Measurements from ENCODE around the gene SLC9A9.
"Not testable (repeated sequence)": the region's sequence is repeated elsewhere in the genome, so short reads cannot be mapped to it uniquely, and the experiment has no call there.

The SLC9A9 gene

GRCh38 chr3:143567823-143568222, 280.4 kb downstream of the SLC9A9 start:
- DNase-seq (ENCODE audit: low read depth in 2 of 2, low spot score in 1 of 2): no peak

- no peak for DNase-seq (ENCODE audit: low read depth in 2 of 2, low spot score in 1 of 2)
Measured at GRCh38 chr3:143565951-143566350, 282.3 kb downstream of the SLC9A9 start.

GRCh38 chr3:143563786-143564185, 284.5 kb downstream of the SLC9A9 start:
- no peak for DNase-seq (ENCODE audit: low read depth in 2 of 2, low spot score in 1 of 2)

- no peak for DNase-seq (ENCODE audit: low read depth in 2 of 2, low spot score in 1 of 2)
Measured at GRCh38 chr3:143562789-143563188, 285.5 kb downstream of the SLC9A9 start.

- DNase-seq (ENCODE audit: low read depth in 2 of 2, low spot score in 1 of 2): no peak
Measured at GRCh38 chr3:143559296-143559695, 289.0 kb downstream of the SLC9A9 start.

- DNase-seq (ENCODE audit: low read depth in 2 of 2, low spot score in 1 of 2): no peak
Measured at GRCh38 chr3:143552851-143553250, 295.4 kb downstream of the SLC9A9 start.

GRCh38 chr3:143551761-143552160, 296.5 kb downstream of the SLC9A9 start:
- DNase-seq (ENCODE audit: low read depth in 2 of 2, low spot score in 1 of 2): no peak

- no peak for DNase-seq (ENCODE audit: low read depth in 2 of 2, low spot score in 1 of 2)
Measured at GRCh38 chr3:143548861-143549497, 299.3 kb downstream of the SLC9A9 start.

GRCh38 chr3:143548393-143548792, 299.9 kb downstream of the SLC9A9 start:
- DNase-seq (ENCODE audit: low read depth in 2 of 2, low spot score in 1 of 2): no peak

- DNase-seq (ENCODE audit: low read depth in 2 of 2, low spot score in 1 of 2): no peak
Measured at GRCh38 chr3:143538577-143538981, 309.7 kb downstream of the SLC9A9 start.

- DNase-seq (ENCODE audit: low read depth in 2 of 2, low spot score in 1 of 2): no peak
Measured at GRCh38 chr3:143538061-143538460, 310.2 kb downstream of the SLC9A9 start.

GRCh38 chr3:143536817-143537535, 311.3 kb downstream of the SLC9A9 start:
- no peak for DNase-seq (ENCODE audit: low read depth in 2 of 2, low spot score in 1 of 2)

- no peak for DNase-seq (ENCODE audit: low read depth in 2 of 2, low spot score in 1 of 2)
Measured at GRCh38 chr3:143535994-143536784, 312.1 kb downstream of the SLC9A9 start.

- no peak for DNase-seq (ENCODE audit: low read depth in 2 of 2, low spot score in 1 of 2)
Measured at GRCh38 chr3:143533391-143533790, 314.9 kb downstream of the SLC9A9 start.

GRCh38 chr3:143532091-143532490, 316.2 kb downstream of the SLC9A9 start:
- DNase-seq (ENCODE audit: low read depth in 2 of 2, low spot score in 1 of 2): no peak

- DNase-seq (ENCODE audit: low read depth in 2 of 2, low spot score in 1 of 2): no peak
Measured at GRCh38 chr3:143531101-143531500, 317.2 kb downstream of the SLC9A9 start.

GRCh38 chr3:143529798-143530197, 318.5 kb downstream of the SLC9A9 start:
- no peak for DNase-seq (ENCODE audit: low read depth in 2 of 2, low spot score in 1 of 2)

- no peak for DNase-seq (ENCODE audit: low read depth in 2 of 2, low spot score in 1 of 2)
Measured at GRCh38 chr3:143529018-143529478, 319.2 kb downstream of the SLC9A9 start.

- no peak for DNase-seq (ENCODE audit: low read depth in 2 of 2, low spot score in 1 of 2)
Measured at GRCh38 chr3:143526011-143526545, 322.2 kb downstream of the SLC9A9 start.

GRCh38 chr3:143525408-143525807, 322.9 kb downstream of the SLC9A9 start:
- no peak for DNase-seq (ENCODE audit: low read depth in 2 of 2, low spot score in 1 of 2)

GRCh38 chr3:143521803-143522202, 326.5 kb downstream of the SLC9A9 start:
- DNase-seq (ENCODE audit: low read depth in 2 of 2, low spot score in 1 of 2): no peak

- not testable (repeated sequence) for DNase-seq (ENCODE audit: low read depth in 2 of 2, low spot score in 1 of 2)
Measured at GRCh38 chr3:143517131-143517530, 331.1 kb downstream of the SLC9A9 start.

All from stimulated activated CD8-positive, alpha-beta memory T cell treated with anti-CD3 and anti-CD28 coated beads, Interleukin-4, amount 100 ng/mL, for 1 hour (primary cell).